T-helper 17 cell (primary cell): Measurements from ENCODE around the gene ENTPD2. TPM values are rescaled to one million over a fixed set of nuclear protein-coding genes. Genes with fewer than 3 reads are reported as not detected.
"Not testable (repeated sequence)": the region's sequence is repeated elsewhere in the genome, so short reads cannot be mapped to it uniquely, and the experiment has no call there.

Experiments used
- ATAC-seq: fragments of 150-1000 bp; cut with Tn5 transposase; 2 replicates; pipeline ENCODE4 v1.10.0; 2021; ENCODE audit warnings: mild to moderate bottlenecking, moderate library complexity
- DNase-seq, 3 donors: peaks; one replicate each; pipeline versions ENCODE4 v3.0.0 to v3.0.0-alpha.2; 2020 to 2021
- H3K9me3 ChIP-seq: one replicate; pipeline ENCODE4 v1.7.0; 2013; ENCODE audit warnings: low read length, mild to moderate bottlenecking; ENCODE audit not compliant: control insufficient read depth, poor library complexity, severe bottlenecking
- H3K27ac Mint-ChIP-seq: one replicate; pipeline ENCODE4 v1.8.0; 2022; ENCODE audit warnings: mild to moderate bottlenecking, moderate library complexity, mixed read lengths
- H3K27me3 Mint-ChIP-seq: one replicate; pipeline ENCODE4 v1.8.0; 2022; ENCODE audit warnings: mixed read lengths
- H3K36me3 Mint-ChIP-seq: one replicate; pipeline ENCODE4 v1.8.0; 2022; ENCODE audit warnings: low read depth, mixed read lengths
- H3K4me1 Mint-ChIP-seq: one replicate; pipeline ENCODE4 v1.8.0; 2022; ENCODE audit warnings: mild to moderate bottlenecking, mixed read lengths
- H3K4me3 Mint-ChIP-seq: one replicate; pipeline ENCODE4 v1.8.0; 2022; ENCODE audit warnings: mild to moderate bottlenecking, moderate library complexity, mixed read lengths
- total RNA-seq, 4 donors: library from RNA in 2 of 4; stranded (reverse) in 2 of 4; gene quantifications; one replicate each; pipeline ENCODE4 v1.2.3 and lab custom pipeline; 2022 to 2026

ENTPD2 gene
- total RNA-seq, 2 donors from 2014 or later = 0.20 TPM; not detected in 1

GRCh38 chr9:137040568-137040967 is 13.3 kb downstream of the ENTPD2 start:
- H3K4me3 Mint-ChIP-seq = no peak overlapping the region
- no peak for ATAC-seq
- H3K27ac Mint-ChIP-seq = no peak overlapping the region
- peaks cover 11% of the 10 kb centered on the region for H3K4me1 Mint-ChIP-seq
- DNase-seq = no peak
- no peaks in the 10 kb centered on the region for H3K27me3 Mint-ChIP-seq
- H3K9me3 ChIP-seq = no peaks in the 10 kb centered on the region
- H3K36me3 Mint-ChIP-seq = no peaks in the 10 kb centered on the region

GRCh38 chr9:137039611-137040366 is 14.1 kb downstream of the ENTPD2 start:
- Mint-ChIP-seq H3K36me3 (no peaks in the 10 kb centered on the region), H3K4me1 (peaks cover 15% of the 10 kb centered on the region), H3K27me3 (no peaks in the 10 kb centered on the region), H3K4me3 (no peak overlapping the region), H3K27ac (no peak overlapping the region)
- DNase-seq (no peak), ATAC-seq (no peak)
- H3K9me3 ChIP-seq = no peaks in the 10 kb centered on the region

- DNase-seq (no peak), ATAC-seq (no peak)
- Mint-ChIP-seq H3K4me3 (no peak overlapping the region), H3K27ac (no peak overlapping the region), H3K4me1 (peaks cover 15% of the 10 kb centered on the region), H3K27me3 (no peaks in the 10 kb centered on the region), H3K36me3 (no peaks in the 10 kb centered on the region)
- H3K9me3 ChIP-seq = no peaks in the 10 kb centered on the region
These were observed 14.9 kb downstream of the ENTPD2 start for GRCh38 chr9:137038916-137039315.

GRCh38 chr9:137037483-137037882 is 16.4 kb downstream of the ENTPD2 start:
- Mint-ChIP-seq H3K36me3 (no peaks in the 10 kb centered on the region), H3K4me1 (peaks cover 19% of the 10 kb centered on the region), H3K27ac (no peak overlapping the region), H3K27me3 (no peaks in the 10 kb centered on the region), H3K4me3 (no peak overlapping the region)
- no peaks in the 10 kb centered on the region for H3K9me3 ChIP-seq
- no peak for DNase-seq
- no peak for ATAC-seq

GRCh38 chr9:137037035-137037434 is 16.8 kb downstream of the ENTPD2 start:
- Mint-ChIP-seq H3K27me3 (no peaks in the 10 kb centered on the region), H3K4me1 (peaks cover 19% of the 10 kb centered on the region), H3K27ac (no peak overlapping the region), H3K36me3 (no peaks in the 10 kb centered on the region), H3K4me3 (no peak overlapping the region)
- DNase-seq = no peak
- H3K9me3 ChIP-seq = no peaks in the 10 kb centered on the region
- no peak for ATAC-seq

GRCh38 chr9:137035937-137036336 is 17.9 kb downstream of the ENTPD2 start:
- H3K9me3 ChIP-seq = no peaks in the 10 kb centered on the region
- no peak for DNase-seq

GRCh38 chr9:137035507-137035834 is 18.4 kb downstream of the ENTPD2 start:
- Mint-ChIP-seq H3K36me3 (no peaks in the 10 kb centered on the region), H3K4me3 (peak overlapping the region; percentile 87), H3K27me3 (no peaks in the 10 kb centered on the region), H3K4me1 (peaks cover 25% of the 10 kb centered on the region), H3K27ac (peak overlapping the region; percentile 85)
- H3K9me3 ChIP-seq = no peaks in the 10 kb centered on the region
- ATAC-seq = no peak
- no peak for DNase-seq

More at GRCh38 chr9:137035937-137036336, 17.9 kb downstream of the ENTPD2 start:
- H3K27me3 Mint-ChIP-seq = no peaks in the 10 kb centered on the region
- H3K27ac Mint-ChIP-seq = no peak overlapping the region
- ATAC-seq = no peak
- H3K36me3 Mint-ChIP-seq = no peaks in the 10 kb centered on the region
- no peak overlapping the region for H3K4me3 Mint-ChIP-seq
- H3K4me1 Mint-ChIP-seq = peaks cover 21% of the 10 kb centered on the region

GRCh38 chr9:137034709-137035506 is 19.0 kb downstream of the ENTPD2 start:
- DNase-seq (peak; percentile 79 to 86 (median 80)), ATAC-seq (peak; percentile 79)
- no peaks in the 10 kb centered on the region for H3K36me3 Mint-ChIP-seq
- no peaks in the 10 kb centered on the region for H3K27me3 Mint-ChIP-seq
- H3K4me1 Mint-ChIP-seq = peaks cover 28% of the 10 kb centered on the region
- H3K9me3 ChIP-seq = no peaks in the 10 kb centered on the region
- H3K4me3 Mint-ChIP-seq = peak overlapping the region; percentile 87
- H3K27ac Mint-ChIP-seq = peak overlapping the region; percentile 85

GRCh38 chr9:137034039-137034708 is 19.7 kb downstream of the ENTPD2 start:
- no peaks in the 10 kb centered on the region for H3K9me3 ChIP-seq
- ATAC-seq (no peak), DNase-seq (no peak)
- Mint-ChIP-seq H3K4me1 (peaks cover 34% of the 10 kb centered on the region), H3K4me3 (peak overlapping the region; percentile 87), H3K27ac (peak overlapping the region; percentile 85), H3K36me3 (no peaks in the 10 kb centered on the region), H3K27me3 (no peaks in the 10 kb centered on the region)

- not testable (repeated sequence) for ATAC-seq, H3K27me3 Mint-ChIP-seq, DNase-seq, H3K36me3 Mint-ChIP-seq, H3K9me3 ChIP-seq
- Mint-ChIP-seq H3K27ac (peak overlapping the region; percentile 62), H3K4me3 (peak overlapping the region; percentile 79), H3K4me1 (peaks cover 35% of the 10 kb centered on the region)
These were observed 20.4 kb downstream of the ENTPD2 start for GRCh38 chr9:137033481-137033880.

- peak overlapping the region; percentile 62 for H3K27ac Mint-ChIP-seq
- peak overlapping the region; percentile 79 for H3K4me3 Mint-ChIP-seq
- H3K27me3 Mint-ChIP-seq = no peaks in the 10 kb centered on the region
- no peaks in the 10 kb centered on the region for H3K9me3 ChIP-seq
- DNase-seq (peak in 2 of 3 donors; percentile 38 to 41), ATAC-seq (peak; percentile 35)
- H3K4me1 Mint-ChIP-seq = peaks cover 35% of the 10 kb centered on the region
- H3K36me3 Mint-ChIP-seq = no peaks in the 10 kb centered on the region
These were observed 21.0 kb downstream of the ENTPD2 start for GRCh38 chr9:137032858-137033257.

GRCh38 chr9:137031904-137032640 is 21.8 kb downstream of the ENTPD2 start, which contains the start of gene FUT7:
TSS of gene FUT7 (minus strand) at chr9:137032088. CDS start at chr9:137031991, 97 bp downstream.
- DNase-seq (peak in 1 of 3 donors; percentile 35), ATAC-seq (peak; percentile 14)
- H3K4me3 Mint-ChIP-seq = peak within 1 kb of the TSS; percentile 94
- H3K9me3 ChIP-seq = no peaks in the 10 kb centered on the region
- H3K27me3 Mint-ChIP-seq = no peaks in the 10 kb centered on the region
- no peaks in the 10 kb centered on the region for H3K36me3 Mint-ChIP-seq
- peak within 1 kb of the TSS; percentile 87 for H3K27ac Mint-ChIP-seq
- peaks cover 38% of the 10 kb centered on the region for H3K4me1 Mint-ChIP-seq
